ENCODE data around the gene ETV3L. TPM values are rescaled to one million over a fixed set of nuclear protein-coding genes. Genes with fewer than 3 reads are reported as not detected.

ETV3L gene
- total RNA-seq, 1 donor from 2014 or later = not detected

DNA sequence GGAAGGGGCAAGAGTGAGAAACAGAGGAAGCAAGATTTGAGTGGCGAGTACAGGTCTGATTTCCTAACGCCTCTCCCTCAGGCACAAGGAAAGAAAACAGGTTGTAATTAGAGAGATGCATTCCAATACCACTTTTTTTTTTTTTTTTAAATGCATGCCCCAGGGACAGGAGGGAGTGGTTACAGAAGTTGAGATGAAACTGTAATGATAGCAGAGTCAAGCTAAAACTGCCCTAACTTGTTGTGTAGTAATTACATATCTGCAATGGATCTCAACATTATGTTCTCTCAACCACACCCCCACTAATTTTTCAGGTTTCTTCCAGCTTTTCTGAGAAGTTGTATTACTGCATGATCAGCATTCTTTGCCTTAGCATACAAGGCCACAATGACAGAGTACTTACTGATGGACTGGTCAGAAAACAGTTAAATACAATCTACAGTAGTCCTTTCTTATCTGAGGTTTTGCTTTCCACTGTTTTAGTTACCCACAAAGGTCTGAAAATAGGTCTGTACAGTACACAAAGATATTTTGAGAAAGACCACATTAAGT is 33.1 kb upstream of the ETV3L start:
- no peak for DNase-seq (ENCODE audit: low read depth)

GRCh38 chr1:157132111-157132510 is 32.5 kb upstream of the ETV3L start:
- no peak for DNase-seq (ENCODE audit: low read depth)

GRCh38 chr1:157131281-157131680 is 31.7 kb upstream of the ETV3L start:
- DNase-seq (ENCODE audit: low read depth) = no peak

- no peak for DNase-seq (ENCODE audit: low read depth)
These were observed 25.2 kb upstream of the ETV3L start for GRCh38 chr1:157124855-157125254.

DNA sequence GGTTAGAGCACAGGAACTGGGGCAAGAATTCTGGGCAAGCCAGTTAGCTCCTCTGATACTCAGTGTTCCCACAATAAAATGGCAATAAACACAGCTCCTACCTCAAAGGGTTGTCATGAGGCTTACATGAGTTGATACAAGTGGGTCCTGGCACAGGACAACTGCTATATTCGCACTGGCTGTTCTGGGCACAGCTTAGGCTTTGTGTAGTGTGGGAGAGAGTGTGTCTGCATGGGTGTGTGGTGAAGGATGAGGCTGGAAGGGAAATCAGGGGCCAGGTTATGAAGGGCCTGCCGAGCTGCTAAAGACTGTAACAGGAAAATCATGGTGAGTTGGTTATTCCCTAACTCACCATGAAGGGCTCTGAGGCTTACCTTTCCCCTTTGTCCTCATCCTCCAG is 19.8 kb upstream of the ETV3L start:
- no peak for DNase-seq (ENCODE audit: low read depth)

- DNase-seq (ENCODE audit: low read depth) = no peak
These were observed 19.4 kb upstream of the ETV3L start for GRCh38 chr1:157119008-157119407.

GRCh38 chr1:157117527-157118057 is 18.0 kb upstream of the ETV3L start:
- DNase-seq (ENCODE audit: low read depth) = no peak

DNA sequence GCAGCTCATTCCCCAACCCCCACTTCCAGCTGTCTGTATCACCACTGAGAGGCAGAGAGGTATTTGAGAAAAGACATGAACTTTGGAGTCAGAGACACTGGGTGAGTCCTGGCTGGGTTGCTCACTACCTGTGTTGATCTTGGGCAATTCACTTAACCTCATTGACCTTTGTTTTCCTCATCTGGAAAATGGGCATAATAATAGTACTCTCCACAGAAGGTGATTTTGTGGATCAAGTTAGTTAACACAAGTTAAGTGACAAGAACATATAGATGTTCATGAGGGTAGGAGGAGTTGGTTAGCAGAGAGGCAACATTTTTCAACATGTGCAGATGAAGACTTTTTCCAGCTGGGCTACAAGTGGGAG is 17.1 kb upstream of the ETV3L start:
- DNase-seq (ENCODE audit: low read depth) = no peak

DNA sequence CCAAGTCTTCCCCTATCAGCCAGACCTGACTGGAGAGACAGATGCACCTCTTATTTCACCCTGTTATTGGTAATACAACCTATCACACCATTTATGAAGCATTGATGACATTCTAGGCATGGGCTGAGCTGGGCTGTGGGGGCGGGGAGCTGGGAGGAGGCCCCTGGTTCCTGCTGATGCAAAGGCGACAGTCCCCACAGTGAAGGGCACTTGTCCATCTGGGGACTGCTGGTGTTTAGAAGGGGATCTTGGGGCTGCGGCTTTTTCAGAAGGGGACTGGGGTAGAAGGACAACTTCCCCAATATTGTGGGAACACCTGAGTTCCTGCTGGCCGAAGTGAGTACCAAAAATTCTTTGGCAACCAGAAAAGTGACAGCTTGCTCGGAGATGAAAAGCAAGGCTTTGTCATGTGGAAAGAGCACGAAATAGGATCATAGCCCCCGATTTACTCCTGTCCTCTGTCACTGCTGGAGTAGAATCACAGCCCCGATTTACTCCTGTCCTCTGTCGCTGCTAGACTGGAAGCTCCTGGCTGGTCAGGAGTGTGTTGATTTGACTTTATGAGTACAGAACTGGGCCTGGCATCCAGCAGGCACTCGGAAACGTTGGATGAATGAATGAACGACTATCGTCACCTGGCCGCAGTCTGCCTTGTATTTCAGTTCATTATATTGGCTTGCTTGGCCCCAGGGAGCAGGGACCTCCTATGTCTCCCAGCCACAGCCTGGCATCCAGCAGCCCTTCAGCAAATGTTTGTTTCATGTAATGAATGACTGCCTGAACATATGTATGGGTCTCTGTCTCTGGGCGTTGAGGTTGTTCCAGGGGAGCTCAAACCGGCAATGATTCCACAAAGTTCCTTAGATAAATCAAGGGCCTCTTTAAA is 16.5 kb upstream of the ETV3L start:
- DNase-seq (ENCODE audit: low read depth) = no peak

GRCh38 chr1:157115429-157115838 is 15.8 kb upstream of the ETV3L start:
- no peak for DNase-seq (ENCODE audit: low read depth)

GRCh38 chr1:157114183-157115121 is 14.8 kb upstream of the ETV3L start:
- DNase-seq (ENCODE audit: low read depth) = no peak

DNA sequence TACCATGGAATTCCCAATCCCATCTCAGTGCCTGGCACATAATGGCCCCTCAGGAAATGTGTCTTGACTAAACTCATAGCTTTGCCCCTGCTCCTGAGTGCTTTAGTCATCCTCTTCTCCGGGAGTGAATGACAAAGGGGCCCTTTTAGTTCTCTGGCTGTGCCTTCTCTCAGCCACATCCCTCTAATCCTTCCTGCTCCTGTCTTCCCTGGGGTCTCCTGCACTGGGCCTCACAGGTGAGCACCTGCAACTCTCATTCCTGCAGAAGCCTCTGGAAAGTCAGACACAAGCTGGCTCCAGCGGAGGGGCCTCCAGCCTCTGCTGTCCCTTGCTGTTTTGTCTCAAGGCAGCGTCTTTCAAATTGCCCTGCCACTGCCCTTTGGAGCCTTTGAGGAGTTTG is 14.0 kb upstream of the ETV3L start:
- DNase-seq (ENCODE audit: low read depth) = no peak

DNA sequence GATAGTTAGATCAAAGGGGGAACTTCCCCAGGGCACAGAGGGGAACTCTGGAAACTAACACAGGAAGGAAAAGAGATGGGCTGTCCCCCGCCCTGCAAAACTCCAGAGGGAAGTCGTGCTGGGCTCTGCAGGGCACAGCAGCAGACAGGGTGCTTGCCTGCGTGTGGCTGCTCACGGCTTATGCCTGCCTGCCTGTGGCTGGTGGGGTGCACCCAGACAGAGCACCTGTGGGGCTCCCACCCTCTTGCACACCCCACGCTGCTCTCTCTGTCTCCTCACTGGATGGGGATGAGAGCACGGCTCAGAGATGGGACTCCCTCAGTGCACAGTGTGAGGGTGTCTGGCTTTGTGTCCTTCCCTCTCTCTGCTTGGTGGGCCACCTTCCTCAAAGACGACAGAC is 13.5 kb upstream of the ETV3L start:
- DNase-seq (ENCODE audit: low read depth) = no peak

DNA sequence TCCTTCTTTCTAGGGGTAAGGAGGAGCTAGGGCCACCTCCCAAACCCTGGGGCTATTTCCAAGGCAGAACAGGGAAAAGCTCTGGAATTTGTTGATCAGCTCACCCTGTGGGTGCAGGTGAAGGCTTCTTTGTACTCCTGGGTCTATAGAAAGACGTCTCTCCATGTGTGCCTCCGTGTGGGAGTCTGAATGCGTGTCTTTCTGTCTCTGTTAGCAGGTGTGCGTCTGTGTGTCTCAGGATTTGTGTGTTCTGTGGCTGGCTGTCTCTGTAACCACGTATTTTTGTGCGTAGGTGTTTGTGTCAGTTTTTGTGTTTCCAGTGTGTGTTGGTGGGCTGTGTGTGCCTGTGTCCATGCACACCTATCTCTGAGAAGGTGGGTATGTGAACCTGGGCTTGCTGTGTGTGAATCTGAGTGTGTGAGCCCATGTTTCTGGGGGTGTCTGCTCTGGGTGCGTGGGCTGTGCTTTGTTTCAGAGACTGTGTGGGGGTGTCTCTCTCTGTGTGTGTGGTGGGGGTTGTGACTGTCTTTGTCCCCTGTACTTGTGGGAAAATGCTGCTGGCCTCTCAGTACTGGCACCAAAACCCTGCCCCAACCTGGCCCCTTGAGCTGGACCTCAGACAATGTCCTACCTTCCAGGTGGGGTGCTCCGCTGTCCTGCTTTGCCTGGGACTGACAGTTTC is 12.7 kb upstream of the ETV3L start:
- DNase-seq (ENCODE audit: low read depth) = no peak

- DNase-seq (ENCODE audit: low read depth) = no peak
These were observed 12.0 kb upstream of the ETV3L start for GRCh38 chr1:157111396-157112165.

GRCh38 chr1:157110686-157111085 is 11.1 kb upstream of the ETV3L start:
- DNase-seq (ENCODE audit: low read depth) = no peak

DNA sequence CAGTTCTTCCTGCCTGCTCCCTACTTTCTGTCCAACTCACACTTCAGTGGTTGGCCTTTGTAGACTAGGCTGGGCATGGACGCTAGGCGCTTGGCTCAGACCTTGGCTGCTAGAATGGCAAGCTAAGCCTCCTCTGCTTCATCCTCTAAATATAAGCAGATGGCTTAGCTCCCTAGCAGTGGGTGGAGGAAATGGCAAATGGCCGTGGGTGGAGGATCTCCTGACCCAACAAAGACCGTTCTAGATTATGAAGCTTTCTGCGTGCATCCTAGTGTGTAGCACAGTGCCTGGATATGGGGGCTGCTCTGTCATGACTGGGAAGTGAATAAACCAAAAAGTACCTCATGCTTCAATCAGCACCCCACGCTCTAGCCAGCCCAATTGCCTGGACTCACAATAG is 10.4 kb upstream of the ETV3L start:
- DNase-seq (ENCODE audit: low read depth) = peak; percentile 19

GRCh38 chr1:157108448-157108847 is 8.8 kb upstream of the ETV3L start:
- no peak for DNase-seq (ENCODE audit: low read depth)

GRCh38 chr1:157107702-157108101 is 8.1 kb upstream of the ETV3L start:
- no peak for DNase-seq (ENCODE audit: low read depth)

DNA sequence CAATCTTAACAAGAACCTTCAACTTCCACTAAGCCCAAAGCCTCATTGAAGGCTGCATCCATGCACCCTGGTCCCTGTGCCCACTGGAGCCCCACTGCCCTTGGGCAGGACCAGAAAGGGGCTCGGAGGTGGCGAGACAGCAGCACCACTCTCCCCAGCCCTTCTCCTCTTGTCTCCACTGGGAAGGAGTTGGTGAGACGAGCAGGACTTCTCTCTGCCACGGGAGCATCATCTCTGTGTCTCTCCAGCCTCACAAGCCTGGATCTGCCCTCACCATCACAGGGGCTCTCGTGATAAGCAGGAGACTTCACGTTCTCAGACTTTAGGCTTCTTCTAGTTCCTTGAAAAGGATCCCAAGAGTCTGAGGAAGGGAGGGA is 7.2 kb upstream of the ETV3L start:
- DNase-seq (ENCODE audit: low read depth) = no peak
